GM10248 (cell line): ENCODE measurements around the gene NTRK3.

Experiments used
- CTCF ChIA-PET: fragments of 300-600 bp; sonication (Branson Sonifier 250); formaldehyde crosslinking; extraction: SDS; loops from one replicate; lab custom pipeline; 2021; ENCODE audit warnings: antibody characterized with exemption; lab: Yijun Ruan, JAX
- POLR2A ChIA-PET: fragments of 350-650 bp; sonication (Branson Sonifier 250); formaldehyde crosslinking; extraction: SDS; loops from one replicate; lab custom pipeline; 2020; ENCODE audit warnings: antibody characterized with exemption; lab: Yijun Ruan, JAX
- DNase-seq: peaks from one replicate; pipeline ENCODE4 v3.0.0; 2012; ENCODE audit errors: extremely low spot score
- CTCF ChIP-seq: IDR thresholded peaks from 2 replicates; pipeline ENCODE4 v1.5.1; 2012; ENCODE audit warnings: mild to moderate bottlenecking, low read depth; ENCODE audit errors: extremely low read depth, missing control alignments, control extremely low read depth

Gene NTRK3

GRCh38 chr15:87901008-87901407, 355.5 kb downstream of the NTRK3 start:
- no peak for DNase-seq
- TF ChIP-seq CTCF: no peak
- CTCF ChIA-PET: no interaction called here
- POLR2A ChIA-PET: no interaction called here

GRCh38 chr15:87896936-87897335, 359.6 kb downstream of the NTRK3 start:
- no peak for DNase-seq
- no peak for TF ChIP-seq CTCF
- POLR2A ChIA-PET: no interaction called here
- CTCF ChIA-PET: no interaction called here

GRCh38 chr15:87887177-87887576, 369.4 kb downstream of the NTRK3 start:
- TF ChIP-seq CTCF: no peak
- no peak for DNase-seq
- POLR2A ChIA-PET: no interaction called here
- CTCF ChIA-PET: no interaction called here

- no peak for TF ChIP-seq CTCF
- CTCF ChIA-PET: no interaction called here
- DNase-seq: no peak
- POLR2A ChIA-PET: no interaction called here
These were observed 375.5 kb downstream of the NTRK3 start for GRCh38 chr15:87881026-87881425.

GRCh38 chr15:87877822-87878542, 378.6 kb downstream of the NTRK3 start:
- ChIA-PET POLR2A (no interaction called here), CTCF (no interaction called here)
- no peak for TF ChIP-seq CTCF
- no peak for DNase-seq

- POLR2A ChIA-PET: no interaction called here
- CTCF ChIA-PET: no interaction called here
- no peak for TF ChIP-seq CTCF
- no peak for DNase-seq
These were observed 379.3 kb downstream of the NTRK3 start for GRCh38 chr15:87877114-87877810.
